ENCODE results near the gene SESTD1. TPM values are rescaled to one million over a fixed set of nuclear protein-coding genes. Genes with fewer than 3 reads are reported as not detected.

The SESTD1 gene
- total and polyA plus RNA-seq, 9 of the 15 experiments (the other 6 are each of a cell fraction or from before 2014, with no cell fraction given), result 0.32 to 5.6 (median 2.1) TPM

GRCh38 chr2:179170901-179171300 lies 93.7 kb downstream of the SESTD1 start:
- Histone ChIP-seq H3K27me3 (ENCODE audit: control insufficient read depth in 2 of 2, insufficient read depth in 2 of 2, low read length in 2 of 2) (no peaks in the 10 kb centered on the region), H3K27ac (ENCODE audit: extremely low read depth, low read depth, low read length) (no peak overlapping the region), H3K79me2 (ENCODE audit: control insufficient read depth, insufficient read depth, low read length) (no peaks in the 10 kb centered on the region), H2AFZ (ENCODE audit: low read depth, low read length) (no peak overlapping the region), H3K36me3 (ENCODE audit: control insufficient read depth, insufficient read depth, low read length) (no peaks in the 10 kb centered on the region), H3K9me3 (replicated peaks; ENCODE audit: control insufficient read depth, insufficient read depth, low read depth, low read length) (no peaks in the 10 kb centered on the region), H3K4me2 (ENCODE audit: insufficient read depth, low read length) (no peak overlapping the region), H3K9me1 (ENCODE audit: control insufficient read depth, insufficient read depth, low read length) (no peaks in the 10 kb centered on the region), H4K20me1 (replicated peaks; ENCODE audit: control insufficient read depth, insufficient read depth, low read length) (no peaks in the 10 kb centered on the region), H3K4me1 (replicated peaks in 1 of 2; ENCODE audit: control insufficient read depth in 2 of 2, insufficient read depth in 2 of 2, low read length in 2 of 2) (no peaks in the 10 kb centered on the region), H3K9ac (ENCODE audit: insufficient read depth in 1 of 2, low read depth in 2 of 2, low read length in 2 of 2) (no peak overlapping the region), H3K4me3 (no peak overlapping the region)
- no TSS peak for BruUV-seq (replicated peaks)
- TF ChIP-seq NR0B1 (IDR thresholded peaks at IDR 0.05; ENCODE audit: partially characterized antibody), result no peak
- TF ChIP-seq PYGO2 (tag; IDR thresholded peaks at IDR 0.05), result no peak
- TF ChIP-seq ZNF764 (CRISPR knock-in tag; IDR thresholded peaks at IDR 0.05; ENCODE audit: low read depth), result no peak
- no peak for TF ChIP-seq PHTF2 (CRISPR knock-in tag; IDR thresholded peaks at IDR 0.05)
- DNase-seq (ENCODE audit: extremely low read depth in 1 of 4, low spot score in 3 of 4), result no peak
- ChIA-PET POLR2A (no interaction called here), CTCF (ENCODE audit: low intra/inter-chr PET ratio) (no interaction called here)
- WGBS (ENCODE audit: insufficient coverage, low coverage, missing lambda C conversion rate), result 0% methylated on average over 1 of the region's 1 CpG
- intact Hi-C loops (cut with micrococcal nuclease) (no loop called here), in situ Hi-C loops (cut with MboI) (no loop called here)
- no peak for FAIRE-seq
- ATAC-seq, result no peak

Data from K562 (cell line).